NCI-H524 (cell line): ENCODE measurements around the gene ZNF668.
"Not testable (repeated sequence)": the region's sequence is repeated elsewhere in the genome, so short reads cannot be mapped to it uniquely, and the experiment has no call there.

Source experiments
- DNase-seq, 2 experiments: peaks; one replicate each; lab custom pipeline; 2025; lab: John Stamatoyannopoulos, UW

ZNF668 gene

GRCh38 chr16:31055613-31056012 lies 18.4 kb downstream of the ZNF668 start:
- no peak for DNase-seq

- no peak for DNase-seq
Observed at GRCh38 chr16:31052114-31052513, 21.9 kb downstream of the ZNF668 start.

DNA sequence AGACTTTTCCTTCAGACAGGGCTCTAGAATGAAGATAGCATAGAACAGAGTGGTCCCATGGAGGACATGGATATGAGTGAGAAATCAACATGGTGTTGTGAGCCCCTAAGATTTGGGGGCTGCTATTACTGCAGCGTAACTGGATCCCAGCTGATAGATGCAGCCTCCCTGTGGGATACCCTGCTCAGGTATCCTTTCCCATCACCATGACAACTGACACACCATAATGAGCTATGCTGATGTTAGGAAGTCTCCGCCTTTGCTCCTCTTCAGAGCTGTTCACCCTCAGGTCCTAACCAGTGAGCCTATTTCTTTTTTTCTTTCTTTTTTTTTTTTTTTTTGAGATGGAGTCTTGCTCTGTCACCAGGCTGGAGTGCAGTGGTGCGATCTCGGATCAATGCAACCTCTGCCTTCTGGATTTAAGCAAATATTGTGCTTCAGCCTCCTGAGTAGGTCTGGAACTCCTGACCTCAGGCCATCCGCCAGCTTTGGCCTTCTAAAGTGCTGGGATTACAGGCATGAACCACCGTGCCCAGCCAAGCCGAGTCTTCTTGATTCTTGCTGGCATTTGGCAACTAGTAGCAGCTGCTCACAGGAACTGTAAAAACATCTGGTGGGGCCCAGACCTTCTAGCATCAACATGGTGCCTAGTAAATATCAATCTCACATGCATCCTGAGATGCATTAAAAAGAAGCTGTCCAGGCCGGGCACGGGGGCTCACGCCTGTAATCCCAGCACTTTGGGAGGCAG lies 23.6 kb downstream of the ZNF668 start:
- DNase-seq: peak; percentile 6 to 12

- no peak for DNase-seq
Observed at GRCh38 chr16:31043898-31044481, 30.1 kb downstream of the ZNF668 start.

GRCh38 chr16:31043352-31043751 lies 30.7 kb downstream of the ZNF668 start:
- DNase-seq: no peak

GRCh38 chr16:31042866-31043265 lies 31.2 kb downstream of the ZNF668 start:
- DNase-seq: no peak

DNA sequence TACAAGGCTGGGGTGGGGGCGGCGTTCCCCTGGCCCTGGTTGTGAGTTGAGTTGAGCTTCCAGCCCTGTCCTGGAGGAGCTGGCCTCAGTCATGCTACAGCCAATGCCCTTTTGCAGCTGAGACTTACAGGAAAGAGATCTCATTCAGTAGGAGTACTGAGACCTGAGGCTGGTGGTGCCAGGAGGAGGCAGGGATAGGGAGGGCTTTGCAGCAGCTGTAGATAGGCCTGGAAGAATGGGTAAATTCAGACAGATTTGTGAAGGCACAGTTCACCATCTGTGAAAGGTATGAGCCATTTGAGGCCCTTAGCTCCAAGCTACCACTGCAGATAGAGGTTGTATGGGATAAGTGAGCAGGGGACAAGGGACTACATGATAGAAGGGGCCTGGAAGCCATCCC lies 35.0 kb downstream of the ZNF668 start:
- no peak for DNase-seq

DNA sequence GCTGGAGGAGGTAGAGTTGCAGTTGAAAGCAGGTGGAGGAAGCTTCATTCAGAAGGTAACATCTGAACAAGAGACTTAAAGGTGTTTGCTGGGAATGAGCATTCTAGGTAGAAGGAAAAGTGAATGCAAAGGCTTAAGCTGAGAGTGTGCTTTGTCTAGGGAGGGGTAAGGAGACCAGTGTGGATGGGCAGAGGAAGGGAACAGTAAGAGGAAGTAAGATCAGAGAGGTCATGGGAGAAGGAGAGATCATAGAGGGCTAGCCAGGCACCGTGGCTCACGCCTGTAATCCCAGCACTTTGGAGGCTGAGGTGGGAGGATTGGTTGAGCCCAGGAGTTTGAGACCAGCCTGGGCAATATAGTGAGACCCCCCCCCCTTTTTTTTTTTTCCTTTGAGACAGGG lies 37.3 kb downstream of the ZNF668 start:
- DNase-seq: no peak

DNA sequence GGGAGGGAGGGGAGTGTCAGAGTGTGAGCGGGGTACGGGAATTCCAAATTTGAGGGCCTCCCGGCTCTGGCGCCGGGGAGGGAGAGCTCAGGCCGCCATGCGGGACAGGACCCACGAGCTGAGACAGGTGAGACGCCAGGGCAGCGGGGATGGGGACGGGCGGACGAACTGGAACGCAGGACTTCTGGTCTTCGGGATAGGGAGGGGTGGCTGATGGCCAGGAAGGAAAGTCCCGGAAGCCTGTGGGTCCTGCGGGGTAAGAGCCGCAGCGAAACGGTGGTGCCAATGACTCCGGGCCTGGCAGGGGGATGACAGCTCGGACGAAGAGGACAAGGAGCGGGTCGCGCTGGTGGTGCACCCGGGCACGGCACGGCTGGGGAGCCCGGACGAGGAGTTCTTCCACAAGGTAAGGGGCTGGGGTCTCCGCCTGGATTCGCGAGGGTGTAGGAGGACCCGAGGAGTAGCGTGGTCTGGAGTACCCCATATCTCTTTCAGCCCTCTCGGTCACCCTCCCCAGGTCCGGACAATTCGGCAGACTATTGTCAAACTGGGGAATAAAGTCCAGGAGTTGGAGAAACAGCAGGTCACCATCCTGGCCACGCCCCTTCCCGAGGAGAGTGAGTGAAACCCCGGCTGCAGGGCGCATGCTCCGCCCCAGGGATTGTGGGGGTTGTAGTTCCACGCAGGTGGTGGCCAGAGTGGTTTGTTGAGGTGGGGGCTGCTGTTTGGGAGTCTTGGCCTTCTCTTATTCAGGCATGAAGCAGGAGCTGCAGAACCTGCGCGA lies 40.1 kb downstream of the ZNF668 start:
- peak; percentile 53 to 74 for DNase-seq

DNA sequence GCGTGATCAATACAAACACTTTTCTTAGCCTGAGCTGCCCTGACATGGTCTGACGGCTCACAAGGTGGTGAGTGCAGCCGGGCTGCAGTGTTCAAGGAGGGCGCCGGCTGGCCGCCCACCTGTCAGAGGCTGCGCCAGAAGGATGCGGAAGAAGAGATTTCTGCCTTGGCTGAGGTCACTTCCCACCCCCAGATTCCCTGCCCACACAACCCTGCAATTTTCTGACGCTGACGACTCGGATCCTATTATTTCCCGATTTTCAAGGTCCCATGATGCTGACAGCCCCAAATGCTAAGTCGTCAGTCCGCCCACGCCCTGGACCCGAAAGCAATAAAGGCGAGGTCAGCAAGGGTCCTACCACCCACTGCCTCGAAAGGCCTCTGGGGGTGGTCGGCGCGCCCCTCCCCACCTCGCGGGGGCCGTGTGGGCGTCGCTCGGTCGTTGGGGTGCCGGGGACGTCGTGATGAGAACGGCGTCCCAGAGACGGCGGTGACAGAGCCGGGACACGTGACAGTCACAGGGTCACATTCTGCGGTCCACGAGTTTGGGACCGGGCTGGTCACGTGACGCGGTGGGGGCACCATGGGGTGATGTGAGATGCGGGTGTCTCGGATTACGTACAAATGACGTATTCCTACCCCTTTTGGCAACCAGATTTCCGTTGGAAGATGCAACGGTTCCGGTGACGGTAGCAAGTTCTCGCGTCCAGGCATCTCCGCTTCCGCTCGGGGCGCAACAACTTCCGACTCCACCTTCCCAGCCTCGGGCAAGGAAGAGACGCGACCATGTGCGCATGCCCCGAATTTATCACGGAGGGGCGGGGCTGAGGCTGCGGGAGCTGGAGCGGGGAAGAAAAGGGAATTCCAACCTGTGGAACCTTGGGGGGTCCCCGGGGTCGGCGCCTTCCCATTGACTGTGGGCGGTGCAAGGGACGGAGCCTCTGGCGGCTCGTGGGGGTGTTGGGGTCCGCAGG lies 41.0 kb downstream of the ZNF668 start, which contains the start of gene STX4:
Gene STX4, plus strand, starts transcription at position 823 of the 973 bp plus-strand sequence. CDS start 248 bp downstream, outside the sequence.
- DNase-seq: peak; percentile 93 to 95

DNA sequence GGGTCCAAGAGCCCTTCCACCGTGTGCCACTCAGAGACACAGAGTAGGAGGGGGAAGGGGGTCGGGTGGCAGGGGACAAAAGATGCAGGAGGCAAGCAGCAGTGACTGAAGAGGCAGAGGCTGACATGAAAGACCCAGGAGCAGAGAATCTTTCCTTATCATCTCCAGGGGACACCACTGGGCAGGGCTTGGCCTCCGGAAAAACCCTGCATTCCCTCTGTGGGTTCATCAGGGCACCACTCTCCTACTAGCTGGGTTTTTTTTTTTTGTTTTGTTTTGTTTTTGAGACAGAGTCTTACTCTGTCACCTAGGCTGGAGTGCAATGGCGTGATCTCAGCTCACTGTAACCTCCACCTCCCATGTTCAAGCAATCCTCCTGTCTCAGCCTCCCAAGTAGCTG lies 42.8 kb downstream of the ZNF668 start:
- no peak for DNase-seq

DNA sequence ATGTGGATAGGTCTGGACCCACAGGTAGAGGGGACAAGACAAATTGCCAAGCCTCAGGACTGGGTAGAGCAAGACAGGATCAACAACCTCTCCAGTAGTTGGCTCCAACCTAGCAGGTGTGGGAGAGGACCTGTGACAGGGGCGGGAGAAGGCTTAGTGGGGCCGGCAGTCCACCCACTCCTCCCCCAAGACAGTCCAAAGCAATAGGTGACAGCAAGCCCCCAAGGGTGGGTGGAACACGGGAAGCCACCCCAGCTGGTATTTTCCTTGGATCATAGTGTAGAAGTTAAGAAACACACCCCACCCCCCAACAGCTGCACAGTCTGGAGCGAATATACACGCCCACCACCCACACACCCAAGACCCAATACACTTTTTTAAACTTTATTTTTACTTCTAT lies 44.8 kb downstream of the ZNF668 start:
- no peak for DNase-seq

- no peak for DNase-seq
Observed at GRCh38 chr16:31025339-31025738, 48.7 kb downstream of the ZNF668 start.

DNA sequence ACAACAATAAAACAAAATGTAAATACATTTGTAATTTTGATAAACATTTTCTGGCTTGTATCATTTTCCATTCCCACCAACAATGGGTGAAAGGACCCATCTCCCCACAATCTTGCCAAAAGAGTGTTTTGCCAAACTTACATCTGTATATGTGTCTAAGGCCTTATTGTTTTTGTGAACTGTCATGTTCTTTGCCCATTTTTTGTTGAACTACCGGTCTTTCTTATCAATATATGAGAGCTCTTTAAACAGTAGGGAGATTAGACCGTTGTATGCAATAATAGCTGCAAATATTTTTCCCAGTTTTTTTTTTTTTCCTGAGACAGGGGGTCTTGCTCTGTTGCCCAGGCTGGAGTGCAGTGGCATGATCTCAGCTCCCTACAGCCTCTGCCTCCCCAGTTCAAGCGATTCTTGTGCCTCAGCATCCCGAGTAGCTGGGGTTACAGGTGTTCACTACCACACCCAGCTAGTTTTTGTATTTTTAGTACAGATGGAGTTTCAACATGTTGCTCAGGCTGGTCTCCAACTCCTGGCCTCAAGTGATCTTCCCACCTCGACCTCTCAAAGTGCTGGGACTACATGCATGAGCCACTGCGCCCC lies 50.3 kb downstream of the ZNF668 start:
- DNase-seq: no peak

DNA sequence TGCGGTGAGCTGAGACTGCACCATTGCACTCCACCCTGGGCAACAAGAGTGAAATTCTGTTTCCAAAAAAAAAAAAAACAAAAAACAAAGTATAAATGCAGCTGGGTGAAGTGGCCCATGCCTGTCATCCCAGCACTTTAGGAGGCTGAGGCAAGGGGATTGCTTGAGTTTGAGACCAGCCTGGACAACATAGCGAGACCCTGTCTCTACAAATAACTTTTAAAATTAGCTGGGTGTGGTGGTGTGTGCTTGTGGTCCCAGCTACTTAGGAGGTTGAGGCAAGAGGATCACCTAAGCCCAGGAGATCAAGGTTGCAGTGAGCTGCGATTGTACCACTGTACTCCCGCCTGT lies 50.8 kb downstream of the ZNF668 start:
- DNase-seq: no peak

DNA sequence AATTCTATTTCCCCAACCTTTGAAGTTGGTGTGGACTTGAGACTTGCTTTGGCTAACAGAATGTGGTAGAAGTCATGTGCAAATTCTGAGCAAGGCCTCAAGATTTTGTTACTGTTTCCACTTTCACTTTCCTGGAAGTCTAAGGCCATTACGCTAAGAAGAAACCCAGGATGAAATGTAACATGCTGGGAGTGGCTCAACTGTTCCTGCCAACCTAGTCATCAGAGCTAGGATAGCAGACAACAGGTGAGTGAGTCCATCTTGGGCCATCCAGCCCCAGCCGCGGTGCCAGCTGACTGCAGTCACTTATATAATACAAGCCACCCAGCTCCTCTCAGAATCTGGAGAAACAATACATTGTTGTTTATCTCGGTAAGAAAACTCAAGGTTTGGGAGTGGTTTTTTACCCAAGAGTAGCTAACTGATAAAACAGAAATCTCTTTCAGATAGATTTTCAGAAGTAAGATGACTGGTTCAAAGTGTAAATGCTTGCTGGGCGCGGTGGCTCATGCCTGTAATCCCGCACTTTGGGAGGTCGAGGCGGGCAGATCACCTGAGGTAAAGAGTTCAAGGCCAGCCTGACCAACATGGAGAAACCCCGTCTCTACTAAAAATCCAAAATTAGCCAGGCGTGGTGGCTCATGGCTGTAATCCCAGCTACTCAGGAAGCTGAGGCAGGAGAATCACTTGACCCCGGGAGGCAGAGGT lies 51.3 kb downstream of the ZNF668 start:
- DNase-seq: no peak

DNA sequence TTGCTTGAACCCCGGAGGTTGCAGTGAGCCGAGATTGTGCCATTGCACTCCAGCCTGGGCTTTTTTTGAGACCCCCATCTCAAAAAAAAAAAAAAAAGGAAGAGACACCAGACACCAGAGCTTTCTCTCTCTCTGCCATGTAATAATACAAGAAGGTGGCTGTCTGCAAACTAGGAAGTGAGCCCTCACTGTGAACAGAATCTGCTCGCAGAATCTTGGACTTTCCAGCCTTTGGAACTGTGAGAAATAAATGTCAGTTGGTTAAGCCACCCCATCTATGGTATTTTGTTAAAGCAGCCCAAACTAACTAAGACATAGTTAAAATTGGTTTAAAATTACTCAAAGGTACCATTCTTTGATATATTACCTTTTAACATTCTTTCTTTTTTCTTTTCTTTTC lies 53.5 kb downstream of the ZNF668 start:
- DNase-seq: no peak

- not testable (repeated sequence) for DNase-seq
Observed at GRCh38 chr16:31017756-31018155, 56.3 kb downstream of the ZNF668 start.

DNA sequence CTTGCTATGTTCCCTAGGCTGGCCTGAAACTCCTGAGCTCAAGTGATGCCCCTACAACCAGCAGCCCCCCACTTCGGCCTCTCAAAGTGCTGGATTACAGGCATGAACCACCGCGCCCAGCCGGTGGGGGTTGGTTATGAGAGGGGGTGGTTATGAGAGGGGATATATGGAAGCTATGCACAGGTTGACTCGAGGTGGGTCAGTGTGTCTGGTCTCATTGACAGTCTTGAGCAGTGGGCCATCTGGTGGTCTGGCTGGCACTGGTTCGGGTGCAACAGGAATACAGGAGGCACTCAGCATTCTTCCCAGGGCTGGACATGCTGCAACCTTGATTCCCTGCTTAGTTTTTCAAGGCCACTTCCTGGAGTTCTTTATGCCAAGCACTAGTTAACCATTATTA lies 58.0 kb downstream of the ZNF668 start:
- DNase-seq: peak; percentile 25 to 59

DNA sequence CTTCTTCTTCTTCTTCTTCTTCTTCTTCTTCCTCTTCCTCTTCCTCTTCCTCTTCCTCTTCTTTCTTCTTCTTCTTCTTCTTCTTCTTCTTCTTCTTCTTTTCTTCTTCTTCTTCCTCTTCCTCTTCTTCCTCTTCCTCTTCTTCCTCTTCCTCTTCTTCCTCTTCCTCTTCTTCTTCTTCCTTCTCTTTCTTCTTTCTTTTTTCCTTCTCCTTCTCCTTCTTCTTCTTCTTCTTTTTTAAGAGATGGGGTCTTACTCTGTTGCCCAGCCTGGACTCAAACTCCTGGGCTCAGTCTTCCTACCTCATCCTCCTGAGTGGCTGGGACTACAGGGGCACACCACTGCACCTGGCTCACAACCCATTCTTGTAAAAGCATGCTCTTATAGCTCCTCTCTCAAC lies 60.7 kb downstream of the ZNF668 start:
- DNase-seq: not testable (repeated sequence)

- not testable (repeated sequence) for DNase-seq
Observed at GRCh38 chr16:31011815-31012214, 62.2 kb downstream of the ZNF668 start.
